Neural cell (in vitro differentiated cells): Measurements from ENCODE around the gene CCNG2. TPM values are rescaled to one million over a fixed set of nuclear protein-coding genes. Genes with fewer than 3 reads are reported as not detected.

Source experiments
- H2AFZ ChIP-seq: fragments of 200-600, 300-800 bp; sonication (generic), shearing (Covaris generic); 2 replicates; pipeline ENCODE4 v1.6.0; 2014; ENCODE audit warnings: low read depth, mild to moderate bottlenecking, antibody characterized with exemption, low read length, moderate library complexity
- H3F3A ChIP-seq: fragments of 200-600 bp; shearing (Covaris generic); 2 replicates; pipeline ENCODE4 v1.6.1; 2016; ENCODE audit warnings: mild to moderate bottlenecking, moderate library complexity, mixed read lengths, antibody characterized with exemption, low read length; ENCODE audit not compliant: insufficient read depth, poor library complexity, severe bottlenecking
- H3K27ac ChIP-seq: fragments of 200-600, 300-800 bp; sonication (generic), shearing (Covaris generic); 2 replicates; pipeline ENCODE4 v1.5.1; 2014; ENCODE audit warnings: mild to moderate bottlenecking, low read length, moderate library complexity
- H3K27me3 ChIP-seq: fragments of 300-800, 200-600 bp; sonication (generic), shearing (Covaris generic); 2 replicates; pipeline ENCODE4 v1.6.0; 2014; ENCODE audit warnings: mild to moderate bottlenecking, low read depth, low read length, moderate library complexity; ENCODE audit not compliant: insufficient read depth
- H3K36me3 ChIP-seq: fragments of 300-800, 200-600 bp; sonication (generic), shearing (Covaris generic); 2 replicates; pipeline ENCODE4 v1.5.1; 2014; ENCODE audit warnings: mild to moderate bottlenecking, antibody characterized with exemption, low read length, moderate library complexity; ENCODE audit not compliant: insufficient read depth
- H3K4me2 ChIP-seq: fragments of 300-800, 200-600 bp; sonication (generic), shearing (Covaris generic); 2 replicates; pipeline ENCODE4 v1.6.0; 2014; ENCODE audit warnings: mild to moderate bottlenecking, low read length
- H3K4me3 ChIP-seq: fragments of 300-800, 200-600 bp; sonication (generic), shearing (Covaris generic); 2 replicates; pipeline ENCODE4 v1.5.1; 2014; ENCODE audit warnings: mild to moderate bottlenecking, low read length, moderate library complexity
- H3K79me2 ChIP-seq: fragments of 200-600 bp; shearing (Covaris generic); replicated peaks from 2 replicates; pipeline ENCODE4 v1.6.0; 2014; ENCODE audit warnings: mild to moderate bottlenecking, low read length, moderate library complexity; ENCODE audit not compliant: insufficient read depth
- H3K9ac ChIP-seq: fragments of 300-800, 200-600 bp; sonication (generic), shearing (Covaris generic); 2 replicates; pipeline ENCODE4 v1.6.1; 2016; ENCODE audit warnings: mild to moderate bottlenecking, low read length, mixed read lengths
- H3K9me2 ChIP-seq: fragments of 200-600 bp; shearing (Covaris generic); 2 replicates; pipeline ENCODE4 v1.6.1; 2016; ENCODE audit warnings: mild to moderate bottlenecking, low read length, mixed read lengths; ENCODE audit not compliant: insufficient read depth
- H3K9me3 ChIP-seq: fragments of 200-600, 300-800 bp; sonication (generic), shearing (Covaris generic); 2 replicates; pipeline ENCODE4 v1.6.1; 2016; ENCODE audit warnings: mild to moderate bottlenecking, mixed run types, low read length, moderate library complexity, mixed read lengths
- H4K20me1 ChIP-seq: fragments of 200-600 bp; shearing (Covaris generic); 2 replicates; pipeline ENCODE4 v1.6.1; 2016; ENCODE audit warnings: mild to moderate bottlenecking, mixed run types; ENCODE audit not compliant: insufficient read depth
- EP300 ChIP-seq: fragments of 450-650 bp; conservative IDR thresholded peaks from 2 replicates; pipeline ENCODE4 v1.6.1; 2014; ENCODE audit warnings: antibody characterized with exemption, mild to moderate bottlenecking, moderate library complexity; ENCODE audit not compliant: poor library complexity, severe bottlenecking
- EZH2 ChIP-seq: fragments of 200-600, 300-800 bp; shearing (Covaris generic), sonication (generic); IDR thresholded peaks from 2 replicates; pipeline ENCODE4 v1.6.1; 2014; ENCODE audit warnings: antibody characterized with exemption, low read length, borderline replicate concordance, mild to moderate bottlenecking; ENCODE audit not compliant: insufficient read depth, poor library complexity, severe bottlenecking
- MXI1 ChIP-seq: fragments of 450-650 bp; conservative IDR thresholded peaks from 2 replicates; pipeline ENCODE4 v1.6.1; 2014; ENCODE audit warnings: antibody characterized with exemption, mild to moderate bottlenecking; ENCODE audit not compliant: poor library complexity, severe bottlenecking
- POLR2AphosphoS5 ChIP-seq: IDR thresholded peaks from 2 replicates; pipeline ENCODE4 v1.6.1; 2012
- RAD21 ChIP-seq: fragments of 450-650 bp; conservative IDR thresholded peaks from 2 replicates; pipeline ENCODE4 v1.6.1; 2014; ENCODE audit warnings: antibody characterized with exemption, mild to moderate bottlenecking, moderate library complexity
- SMC3 ChIP-seq: fragments of 450-650 bp; conservative IDR thresholded peaks from 2 replicates; pipeline ENCODE4 v1.6.1; 2014; ENCODE audit warnings: antibody characterized with exemption, mild to moderate bottlenecking, moderate library complexity; ENCODE audit not compliant: poor library complexity
- TAF1 ChIP-seq: IDR thresholded peaks from 2 replicates; pipeline ENCODE4 v1.6.1; 2012; ENCODE audit warnings: low read depth
- polyA plus RNA-seq: library from polyadenylated mRNA; depleted of rRNA; stranded (reverse); fragments of >200 nt; gene quantifications from 2 replicates; pipeline ENCODE4 v1.2.3, GENCODE V29; 2014
- TF ChIP-seq, protein P1 (sequence below): IDR thresholded peaks from 2 replicates; pipeline ENCODE4 v1.6.1; 2012; ENCODE audit warnings: borderline replicate concordance
- TF ChIP-seq, protein P2 (sequence below): fragments of 450-650 bp; IDR thresholded peaks from 2 replicates; pipeline ENCODE4 v1.5.1; 2014; ENCODE audit warnings: antibody characterized with exemption, mild to moderate bottlenecking, moderate library complexity; ENCODE audit not compliant: poor library complexity, severe bottlenecking

Gene CCNG2
- polyA plus RNA-seq, 1 donor from 2014 or later, result 132 TPM

DNA sequence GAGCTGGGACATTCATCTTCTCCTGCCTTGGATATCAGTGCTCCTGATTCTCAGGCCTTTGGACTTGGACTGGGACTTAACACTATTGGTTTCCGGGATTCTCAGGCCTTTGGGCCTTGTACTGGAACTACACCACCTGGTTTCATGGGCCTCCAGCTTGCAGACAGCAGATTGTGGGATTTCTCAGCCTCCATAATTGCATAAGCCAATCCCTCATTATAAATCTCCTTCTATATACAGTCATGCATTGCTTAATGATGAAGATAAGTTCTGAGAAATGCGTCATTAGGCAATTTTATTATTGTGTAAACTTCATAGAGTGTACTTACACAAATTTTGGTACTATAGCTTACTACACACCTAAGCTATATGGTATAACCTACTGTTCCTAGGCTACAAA, 8.9 kb upstream of the CCNG2 start:
- TF ChIP-seq MXI1 (no peak), TAF1 (no peak), SMC3 (no peak), POLR2AphosphoS5 (no peak), EP300 (no peak), RAD21 (no peak), EZH2 (no peak)
- TF ChIP-seq, protein P1, sequence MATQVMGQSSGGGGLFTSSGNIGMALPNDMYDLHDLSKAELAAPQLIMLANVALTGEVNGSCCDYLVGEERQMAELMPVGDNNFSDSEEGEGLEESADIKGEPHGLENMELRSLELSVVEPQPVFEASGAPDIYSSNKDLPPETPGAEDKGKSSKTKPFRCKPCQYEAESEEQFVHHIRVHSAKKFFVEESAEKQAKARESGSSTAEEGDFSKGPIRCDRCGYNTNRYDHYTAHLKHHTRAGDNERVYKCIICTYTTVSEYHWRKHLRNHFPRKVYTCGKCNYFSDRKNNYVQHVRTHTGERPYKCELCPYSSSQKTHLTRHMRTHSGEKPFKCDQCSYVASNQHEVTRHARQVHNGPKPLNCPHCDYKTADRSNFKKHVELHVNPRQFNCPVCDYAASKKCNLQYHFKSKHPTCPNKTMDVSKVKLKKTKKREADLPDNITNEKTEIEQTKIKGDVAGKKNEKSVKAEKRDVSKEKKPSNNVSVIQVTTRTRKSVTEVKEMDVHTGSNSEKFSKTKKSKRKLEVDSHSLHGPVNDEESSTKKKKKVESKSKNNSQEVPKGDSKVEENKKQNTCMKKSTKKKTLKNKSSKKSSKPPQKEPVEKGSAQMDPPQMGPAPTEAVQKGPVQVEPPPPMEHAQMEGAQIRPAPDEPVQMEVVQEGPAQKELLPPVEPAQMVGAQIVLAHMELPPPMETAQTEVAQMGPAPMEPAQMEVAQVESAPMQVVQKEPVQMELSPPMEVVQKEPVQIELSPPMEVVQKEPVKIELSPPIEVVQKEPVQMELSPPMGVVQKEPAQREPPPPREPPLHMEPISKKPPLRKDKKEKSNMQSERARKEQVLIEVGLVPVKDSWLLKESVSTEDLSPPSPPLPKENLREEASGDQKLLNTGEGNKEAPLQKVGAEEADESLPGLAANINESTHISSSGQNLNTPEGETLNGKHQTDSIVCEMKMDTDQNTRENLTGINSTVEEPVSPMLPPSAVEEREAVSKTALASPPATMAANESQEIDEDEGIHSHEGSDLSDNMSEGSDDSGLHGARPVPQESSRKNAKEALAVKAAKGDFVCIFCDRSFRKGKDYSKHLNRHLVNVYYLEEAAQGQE, result no peak
- TF ChIP-seq, protein P2, sequence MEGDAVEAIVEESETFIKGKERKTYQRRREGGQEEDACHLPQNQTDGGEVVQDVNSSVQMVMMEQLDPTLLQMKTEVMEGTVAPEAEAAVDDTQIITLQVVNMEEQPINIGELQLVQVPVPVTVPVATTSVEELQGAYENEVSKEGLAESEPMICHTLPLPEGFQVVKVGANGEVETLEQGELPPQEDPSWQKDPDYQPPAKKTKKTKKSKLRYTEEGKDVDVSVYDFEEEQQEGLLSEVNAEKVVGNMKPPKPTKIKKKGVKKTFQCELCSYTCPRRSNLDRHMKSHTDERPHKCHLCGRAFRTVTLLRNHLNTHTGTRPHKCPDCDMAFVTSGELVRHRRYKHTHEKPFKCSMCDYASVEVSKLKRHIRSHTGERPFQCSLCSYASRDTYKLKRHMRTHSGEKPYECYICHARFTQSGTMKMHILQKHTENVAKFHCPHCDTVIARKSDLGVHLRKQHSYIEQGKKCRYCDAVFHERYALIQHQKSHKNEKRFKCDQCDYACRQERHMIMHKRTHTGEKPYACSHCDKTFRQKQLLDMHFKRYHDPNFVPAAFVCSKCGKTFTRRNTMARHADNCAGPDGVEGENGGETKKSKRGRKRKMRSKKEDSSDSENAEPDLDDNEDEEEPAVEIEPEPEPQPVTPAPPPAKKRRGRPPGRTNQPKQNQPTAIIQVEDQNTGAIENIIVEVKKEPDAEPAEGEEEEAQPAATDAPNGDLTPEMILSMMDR, result no peak
- Histone ChIP-seq H4K20me1 (no peaks in the 10 kb centered on the region), H3K27me3 (no peaks in the 10 kb centered on the region), H3K27ac (no peak overlapping the region), H3K4me2 (no peak overlapping the region), H3K9me2 (no peaks in the 10 kb centered on the region), H3K9ac (no peak overlapping the region), H3K79me2 (no peaks in the 10 kb centered on the region), H3F3A (no peaks in the 10 kb centered on the region), H2AFZ (no peak overlapping the region), H3K9me3 (no peaks in the 10 kb centered on the region), H3K36me3 (no peaks in the 10 kb centered on the region), H3K4me3 (no peak overlapping the region)

DNA sequence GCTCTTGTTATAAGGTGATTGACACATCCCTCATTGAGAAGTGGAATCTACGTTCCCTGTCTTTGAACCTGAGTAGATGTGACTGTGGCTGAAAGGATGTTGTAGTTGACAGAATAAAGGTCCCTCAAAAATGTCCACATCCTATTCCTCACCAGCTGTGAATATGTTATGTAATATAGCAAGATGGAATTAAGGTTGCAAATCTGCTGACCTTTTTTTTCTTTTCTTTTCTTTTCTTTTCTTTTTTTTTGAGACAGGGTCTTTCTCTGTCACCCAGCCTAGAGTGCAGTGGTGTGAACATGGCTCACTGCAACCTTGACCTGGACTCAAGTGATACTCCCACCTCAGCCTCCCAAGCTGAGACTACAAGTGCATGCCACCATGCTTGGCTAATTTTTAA, 7.2 kb upstream of the CCNG2 start:
- no peaks in the 10 kb centered on the region for H3F3A ChIP-seq
- no peaks in the 10 kb centered on the region for H3K79me2 ChIP-seq
- H3K27me3 ChIP-seq, result no peaks in the 10 kb centered on the region
- H3K4me3 ChIP-seq, result no peak overlapping the region
- H3K9me2 ChIP-seq, result no peaks in the 10 kb centered on the region
- H3K27ac ChIP-seq, result no peak overlapping the region
- H3K9me3 ChIP-seq, result no peaks in the 10 kb centered on the region
- no peak overlapping the region for H2AFZ ChIP-seq
- H3K36me3 ChIP-seq, result no peaks in the 10 kb centered on the region
- H3K4me2 ChIP-seq, result no peak overlapping the region
- TF ChIP-seq, protein P2, result no peak
- TF ChIP-seq TAF1, result no peak
- TF ChIP-seq EZH2, result no peak
- no peak for TF ChIP-seq POLR2AphosphoS5
- no peak for TF ChIP-seq MXI1
- no peak for TF ChIP-seq EP300
- TF ChIP-seq SMC3, result no peak
- H3K9ac ChIP-seq, result no peak overlapping the region
- no peaks in the 10 kb centered on the region for H4K20me1 ChIP-seq
